NCI-H748 (cell line): Measurements from ENCODE around the gene STOM.

Experiments
- DNase-seq: peaks from one replicate; lab custom pipeline; 2025; ENCODE audit not compliant: unreplicated experiment; lab: John Stamatoyannopoulos, UW

The STOM gene

GRCh38 chr9:121350993-121351561 is 19.0 kb downstream of the STOM start:
- peak; percentile 14 for DNase-seq

DNA sequence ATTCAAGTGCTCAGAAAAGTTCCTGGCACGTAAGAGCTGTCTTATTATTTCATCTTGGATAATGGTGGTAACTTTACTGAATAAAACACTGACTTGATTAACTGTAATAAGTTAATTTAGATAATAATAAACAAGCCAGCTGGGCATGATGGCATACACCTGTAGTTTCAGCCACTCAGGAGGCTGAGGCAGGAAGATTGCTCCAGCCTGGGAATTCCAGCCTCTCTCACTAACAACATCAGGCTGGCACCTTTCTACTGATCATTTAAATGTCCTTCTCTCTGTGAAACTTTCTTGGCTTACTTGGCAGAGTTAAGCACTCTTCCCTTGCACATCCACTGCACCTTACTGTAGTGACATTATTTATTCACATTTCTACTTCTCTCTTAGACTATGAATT is 20.0 kb downstream of the STOM start:
- DNase-seq: no peak

GRCh38 chr9:121349009-121349408 is 21.0 kb downstream of the STOM start:
- DNase-seq: no peak

GRCh38 chr9:121348221-121348620 is 21.8 kb downstream of the STOM start:
- DNase-seq: no peak

DNA sequence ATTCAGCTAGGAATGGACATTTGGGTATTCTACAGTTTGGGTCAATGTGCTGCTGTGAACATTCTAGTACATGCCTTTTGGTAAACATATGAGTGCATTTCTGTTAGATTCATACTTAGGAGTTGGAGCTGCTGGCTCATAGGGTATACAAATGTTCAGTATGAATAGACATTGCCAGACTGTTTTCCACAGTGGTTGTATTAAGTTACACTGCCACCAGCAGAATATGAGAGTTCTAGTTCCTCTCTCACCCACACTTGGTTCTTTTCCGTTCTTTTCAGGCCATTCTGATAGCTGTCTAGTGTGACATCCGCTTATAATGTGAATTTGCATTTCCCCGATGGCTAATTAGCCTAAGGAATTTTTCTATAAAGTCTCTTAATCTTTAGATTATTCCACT is 25.0 kb downstream of the STOM start:
- no peak for DNase-seq

DNA sequence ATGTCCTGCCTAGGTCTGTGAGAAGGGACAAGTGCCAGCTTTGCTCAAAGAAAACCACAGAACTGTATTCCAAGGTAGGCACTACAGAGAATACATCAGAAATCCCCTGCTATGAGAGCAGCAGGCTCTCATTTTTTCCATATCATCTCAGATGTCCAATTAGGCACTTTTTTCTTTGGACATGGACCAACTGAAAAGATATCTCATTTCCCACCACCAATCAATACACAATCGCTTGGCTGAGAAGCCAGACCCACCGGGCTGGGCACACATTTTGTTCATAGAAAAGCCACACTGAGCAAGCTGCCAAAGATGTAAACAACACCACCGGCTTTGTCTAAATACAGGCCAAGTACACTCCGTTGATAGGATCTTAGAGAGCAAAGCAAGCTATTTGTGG is 25.9 kb downstream of the STOM start:
- peak; percentile 48 for DNase-seq

DNA sequence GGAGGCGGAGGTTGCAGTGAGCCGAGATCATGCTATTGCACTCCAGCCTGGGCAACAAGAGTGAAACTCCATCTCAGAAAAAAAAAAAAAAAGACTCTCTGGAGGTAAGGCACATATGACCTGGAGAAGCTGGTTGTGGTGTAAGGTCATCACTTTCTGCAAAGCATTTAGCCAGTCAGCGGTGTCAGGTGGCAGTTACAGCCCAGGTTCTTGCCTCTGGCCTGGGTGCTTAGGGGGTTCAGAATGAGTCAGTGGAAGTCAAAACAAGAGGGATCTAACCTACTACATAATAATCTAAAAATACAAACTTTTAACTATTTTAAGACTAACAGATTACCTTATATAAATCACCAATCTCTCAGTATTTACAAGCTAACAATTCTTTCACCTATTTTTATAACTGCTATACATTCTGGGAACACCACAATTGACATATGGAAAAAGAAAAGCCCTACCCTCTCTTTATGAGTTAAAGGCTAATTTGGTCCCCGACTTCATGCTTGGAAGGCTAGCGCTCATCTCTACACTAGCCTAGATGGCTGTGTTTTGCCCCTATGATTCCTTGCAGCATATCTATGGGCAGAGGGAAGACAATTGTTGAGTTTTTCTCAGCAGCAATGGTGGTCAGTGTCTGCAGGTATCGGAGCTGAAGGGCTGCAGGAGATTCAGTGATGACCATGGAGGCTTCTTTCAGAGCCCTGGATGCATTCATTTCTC is 29.2 kb downstream of the STOM start:
- DNase-seq: no peak

DNA sequence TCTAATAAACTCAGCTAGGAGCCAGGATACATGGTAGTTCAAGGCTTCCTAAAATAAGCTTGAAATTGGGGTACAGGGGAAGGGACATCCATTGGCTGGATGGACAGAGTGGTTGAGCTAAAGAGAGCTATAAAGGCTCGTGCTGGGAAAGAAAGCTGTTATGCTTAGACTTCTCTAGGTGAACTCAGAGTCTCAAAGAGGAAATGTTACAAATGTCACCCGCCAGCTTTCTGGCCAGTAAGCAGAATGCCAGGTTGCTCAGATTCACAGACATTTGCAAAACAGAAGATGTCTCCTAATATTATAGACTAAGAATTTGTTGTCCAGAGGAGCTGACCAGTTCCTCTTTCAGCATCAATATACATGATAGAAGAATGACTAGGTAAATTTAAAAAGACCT is 30.6 kb downstream of the STOM start:
- DNase-seq: no peak

DNA sequence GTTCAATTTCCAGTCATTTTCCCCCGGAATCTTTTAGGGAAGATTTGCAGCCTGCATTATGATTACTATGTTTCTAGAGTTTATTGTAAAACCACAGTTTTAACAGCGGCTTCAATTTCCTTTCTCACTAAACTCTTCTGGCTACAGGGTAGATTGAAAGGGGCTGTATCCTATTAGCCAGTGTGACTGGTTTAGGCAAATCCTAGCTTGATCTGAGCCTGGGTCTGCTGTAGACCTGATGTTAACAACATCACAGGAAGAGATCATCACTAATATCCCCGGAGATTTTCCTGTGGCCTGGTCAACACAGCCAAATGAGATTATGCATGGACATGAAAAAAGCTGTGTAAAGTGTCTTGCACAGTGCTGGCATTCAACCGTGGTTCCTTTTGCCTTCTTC is 33.4 kb downstream of the STOM start:
- no peak for DNase-seq

DNA sequence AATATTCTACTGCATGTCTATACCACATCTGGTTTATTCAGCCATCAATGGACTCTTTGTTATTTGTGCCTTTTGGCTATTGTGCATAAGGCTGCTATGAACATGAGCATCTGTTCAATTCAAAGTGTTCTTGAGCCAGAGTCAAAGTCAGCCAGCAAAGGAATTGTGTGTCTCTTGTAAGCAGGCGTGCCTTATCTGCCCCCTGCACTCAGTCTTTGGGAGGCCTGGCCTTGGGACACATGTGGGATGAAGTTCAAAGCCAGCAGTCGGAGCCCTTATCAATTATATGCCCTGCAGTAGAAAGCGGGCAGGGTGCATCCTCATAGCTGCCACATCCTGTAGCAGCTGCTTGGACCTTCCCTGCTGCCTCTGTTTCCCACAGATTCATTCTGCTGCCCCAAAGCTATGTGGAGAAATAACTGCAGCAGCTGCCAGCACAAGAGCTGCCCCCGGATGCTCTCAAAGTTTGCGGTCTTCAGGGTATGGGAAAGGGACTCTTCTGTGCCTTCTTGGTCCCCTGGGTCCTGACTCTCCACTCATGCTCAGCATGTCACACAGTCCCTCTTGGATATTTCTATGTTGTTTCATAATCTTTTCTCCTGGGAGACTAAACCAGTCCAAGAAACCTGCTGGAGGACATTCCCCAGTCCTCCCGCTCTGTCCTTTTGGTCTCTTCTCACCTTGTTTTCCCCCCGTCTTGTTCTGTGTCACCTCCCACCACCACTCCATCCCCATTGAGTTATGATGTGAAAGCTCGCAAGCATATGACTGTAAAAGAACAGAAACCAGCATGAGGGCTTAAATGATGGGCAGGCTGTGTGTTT is 35.9 kb downstream of the STOM start:
- no peak for DNase-seq

GRCh38 chr9:121331992-121332685 is 37.9 kb downstream of the STOM start:
- DNase-seq: no peak

DNA sequence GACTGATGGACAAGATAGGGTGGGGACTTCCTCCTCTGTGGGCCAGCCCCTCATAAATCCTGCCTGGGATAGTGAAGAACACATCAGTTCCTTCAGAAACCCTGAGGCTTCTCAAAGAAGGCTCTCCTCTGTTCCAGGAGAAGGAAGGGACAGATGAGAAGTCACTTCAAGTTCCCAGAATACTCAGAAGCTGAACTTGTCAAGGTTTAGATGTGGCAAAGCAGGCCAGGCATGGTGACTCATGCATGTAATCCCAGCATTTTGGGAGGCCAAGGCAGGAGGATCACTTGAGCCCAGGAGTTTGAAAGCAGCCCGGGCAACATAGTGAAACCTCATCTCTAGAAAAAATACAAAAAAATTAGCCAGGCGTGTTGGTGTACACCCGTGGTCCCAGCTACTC is 38.5 kb downstream of the STOM start:
- no peak for DNase-seq

GRCh38 chr9:121328876-121329681 is 41.0 kb downstream of the STOM start:
- DNase-seq: no peak

DNA sequence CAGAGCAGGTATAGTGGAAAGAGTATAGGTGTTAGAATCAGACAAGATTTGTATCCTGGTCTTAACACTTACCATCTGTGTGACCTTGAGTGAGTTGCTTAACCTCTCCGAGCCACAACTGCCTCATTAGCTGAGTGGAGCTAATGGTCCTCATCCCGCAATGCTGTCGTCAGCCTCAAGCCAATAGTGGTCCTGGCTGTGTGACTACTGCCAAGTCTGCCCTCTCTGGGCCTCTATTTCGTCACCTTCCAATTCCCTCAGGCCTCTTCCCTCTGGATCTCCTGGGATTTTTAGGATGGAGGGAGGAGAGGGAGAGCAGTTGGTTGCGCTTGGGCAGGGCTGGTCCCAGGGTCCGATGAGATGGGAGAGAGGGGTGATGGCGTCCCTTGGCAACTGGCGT is 41.6 kb downstream of the STOM start:
- no peak for DNase-seq

DNA sequence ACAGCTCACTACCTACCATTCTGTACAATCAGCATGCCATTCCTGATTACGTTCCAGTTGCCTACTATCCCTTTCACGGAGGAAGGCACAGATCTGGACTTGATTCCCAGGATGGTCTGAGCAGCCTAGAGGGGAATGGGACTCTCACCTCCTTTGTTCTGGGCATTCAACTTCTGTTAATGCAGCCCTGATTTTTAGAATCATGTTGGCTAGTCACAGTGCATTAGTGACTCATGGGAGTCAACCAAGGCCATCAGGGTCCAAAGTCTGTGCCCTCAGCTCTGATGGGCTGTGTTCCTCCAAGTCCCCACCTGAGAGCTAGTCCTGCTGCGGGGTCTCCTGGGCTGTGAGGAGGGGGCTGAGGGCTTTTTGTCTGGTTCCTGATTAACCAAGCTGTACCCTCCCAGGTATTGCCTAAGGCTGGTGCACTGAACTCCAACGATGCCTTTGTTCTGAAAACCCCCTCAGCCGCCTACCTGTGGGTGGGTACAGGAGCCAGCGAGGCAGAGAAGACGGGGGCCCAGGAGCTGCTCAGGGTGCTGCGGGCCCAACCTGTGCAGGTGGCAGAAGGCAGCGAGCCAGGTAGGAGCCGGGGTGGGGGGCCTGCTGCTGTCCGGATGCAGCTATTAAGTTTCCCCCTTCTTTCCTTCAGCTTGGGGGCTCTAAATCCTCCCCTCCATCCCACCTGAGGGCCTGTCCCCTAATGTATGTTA is 43.0 kb downstream of the STOM start:
- DNase-seq: no peak

DNA sequence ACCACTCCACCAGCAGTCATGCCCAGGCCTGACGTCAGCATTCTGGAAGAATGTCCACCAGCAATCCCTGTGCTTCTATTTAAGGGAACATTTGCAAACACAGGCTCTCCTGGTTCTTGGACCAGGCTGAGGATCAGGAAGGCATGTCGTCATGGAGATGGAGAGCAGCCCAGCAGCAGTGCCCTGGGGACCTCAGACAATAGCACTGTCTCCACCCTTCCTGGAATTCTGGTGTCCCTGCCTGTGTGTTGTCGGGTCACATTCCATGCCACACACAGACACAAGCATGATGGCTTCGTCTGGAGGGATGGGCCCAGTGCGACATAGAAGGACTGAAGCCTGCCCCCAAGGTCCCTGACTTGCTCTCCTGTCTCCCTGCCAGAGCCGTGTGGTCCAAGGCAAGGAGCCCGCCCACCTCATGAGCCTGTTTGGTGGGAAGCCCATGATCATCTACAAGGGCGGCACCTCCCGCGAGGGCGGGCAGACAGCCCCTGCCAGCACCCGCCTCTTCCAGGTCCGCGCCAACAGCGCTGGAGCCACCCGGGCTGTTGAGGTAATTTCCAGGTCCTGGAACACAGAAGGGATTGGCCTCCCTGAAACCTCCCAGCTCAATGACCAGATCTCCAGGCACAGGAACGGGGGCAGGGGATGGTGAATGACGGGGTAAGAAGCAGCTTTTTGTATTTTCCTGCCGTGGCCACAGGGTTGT is 43.8 kb downstream of the STOM start:
- peak; percentile 39 for DNase-seq

GRCh38 chr9:121325387-121325786 is 44.7 kb downstream of the STOM start:
- no peak for DNase-seq

- DNase-seq: no peak
Observed at GRCh38 chr9:121324755-121325154, 45.3 kb downstream of the STOM start.

DNA sequence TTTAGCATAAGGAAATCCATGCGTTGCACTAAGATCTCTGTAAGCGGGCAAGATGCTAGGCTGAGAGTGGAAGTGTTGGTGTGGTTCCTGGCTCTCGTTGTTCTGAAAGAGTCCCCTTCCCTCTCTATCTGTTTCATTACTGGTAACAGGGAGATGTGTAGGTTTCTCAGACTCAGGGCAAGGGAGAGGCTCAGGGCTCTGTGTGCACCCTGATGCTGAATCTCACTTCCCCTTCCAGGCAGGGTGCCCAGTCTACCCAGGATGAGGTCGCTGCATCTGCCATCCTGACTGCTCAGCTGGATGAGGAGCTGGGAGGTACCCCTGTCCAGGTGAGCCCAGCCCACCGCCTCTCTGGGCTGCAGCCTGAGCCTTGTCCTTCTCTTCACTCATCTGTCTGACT is 45.7 kb downstream of the STOM start:
- no peak for DNase-seq
